ENCODE measurements around the gene MALSU1.

MALSU1 gene

GRCh38 chr7:23335136-23335535, 36.0 kb downstream of the MALSU1 start:
- H3K4me3 ChIP-seq (ENCODE audit: insufficient read depth, low read depth, low read length) = no peak overlapping the region
- no peaks in the 10 kb centered on the region for H3K27me3 ChIP-seq (ENCODE audit: control insufficient read depth, insufficient read depth, low read length, poor library complexity, severe bottlenecking)
- peaks cover 49% of the 10 kb centered on the region for H3K36me3 ChIP-seq (ENCODE audit: control insufficient read depth, insufficient read depth, low read length)
- H3K9me3 ChIP-seq (ENCODE audit: control insufficient read depth, low read length) = no peaks in the 10 kb centered on the region
- no peaks in the 10 kb centered on the region for H3K4me1 ChIP-seq (ENCODE audit: control insufficient read depth, insufficient read depth, low read length)
- H3K27ac ChIP-seq (ENCODE audit: insufficient read depth, low read depth, low read length, poor library complexity, severe bottlenecking) = no peak overlapping the region
- 94 to 95% methylated on average over 2 of the region's 2 CpGs for WGBS, 2 experiments

- Histone ChIP-seq H3K36me3 (ENCODE audit: control insufficient read depth, insufficient read depth, low read length) (peaks cover 49% of the 10 kb centered on the region), H3K27me3 (ENCODE audit: control insufficient read depth, insufficient read depth, low read length, poor library complexity, severe bottlenecking) (no peaks in the 10 kb centered on the region), H3K4me1 (ENCODE audit: control insufficient read depth, insufficient read depth, low read length) (no peaks in the 10 kb centered on the region), H3K27ac (ENCODE audit: insufficient read depth, low read depth, low read length, poor library complexity, severe bottlenecking) (no peak overlapping the region), H3K4me3 (ENCODE audit: insufficient read depth, low read depth, low read length) (no peak overlapping the region), H3K9me3 (ENCODE audit: control insufficient read depth, low read length) (no peaks in the 10 kb centered on the region)
- WGBS, 2 experiments = 97% methylated on average over 6 of the region's 6 CpGs
These were observed 36.5 kb downstream of the MALSU1 start for GRCh38 chr7:23335621-23336020.

- Histone ChIP-seq H3K36me3 (ENCODE audit: control insufficient read depth, insufficient read depth, low read length) (peaks cover 49% of the 10 kb centered on the region), H3K4me1 (ENCODE audit: control insufficient read depth, insufficient read depth, low read length) (no peaks in the 10 kb centered on the region), H3K27ac (ENCODE audit: insufficient read depth, low read depth, low read length, poor library complexity, severe bottlenecking) (no peak overlapping the region), H3K27me3 (ENCODE audit: control insufficient read depth, insufficient read depth, low read length, poor library complexity, severe bottlenecking) (no peaks in the 10 kb centered on the region), H3K9me3 (ENCODE audit: control insufficient read depth, low read length) (no peaks in the 10 kb centered on the region), H3K4me3 (ENCODE audit: insufficient read depth, low read depth, low read length) (no peak overlapping the region)
- 93 to 98% methylated on average over 3 of the region's 3 CpGs for WGBS, 2 experiments
These were observed 36.9 kb downstream of the MALSU1 start for GRCh38 chr7:23336086-23336485.

- Histone ChIP-seq H3K36me3 (ENCODE audit: control insufficient read depth, insufficient read depth, low read length) (peaks cover 48% of the 10 kb centered on the region), H3K4me3 (ENCODE audit: insufficient read depth, low read depth, low read length) (no peak overlapping the region), H3K27ac (ENCODE audit: insufficient read depth, low read depth, low read length, poor library complexity, severe bottlenecking) (no peak overlapping the region), H3K4me1 (ENCODE audit: control insufficient read depth, insufficient read depth, low read length) (no peaks in the 10 kb centered on the region), H3K9me3 (ENCODE audit: control insufficient read depth, low read length) (no peaks in the 10 kb centered on the region), H3K27me3 (ENCODE audit: control insufficient read depth, insufficient read depth, low read length, poor library complexity, severe bottlenecking) (no peaks in the 10 kb centered on the region)
- WGBS, 2 experiments = 94 to 96% methylated on average over 6 of the region's 6 CpGs
These were observed 37.7 kb downstream of the MALSU1 start for GRCh38 chr7:23336799-23337283.

- no peak overlapping the region for H3K4me3 ChIP-seq (ENCODE audit: insufficient read depth, low read depth, low read length)
- no peaks in the 10 kb centered on the region for H3K4me1 ChIP-seq (ENCODE audit: control insufficient read depth, insufficient read depth, low read length)
- no peaks in the 10 kb centered on the region for H3K9me3 ChIP-seq (ENCODE audit: control insufficient read depth, low read length)
These were observed 38.2 kb downstream of the MALSU1 start for GRCh38 chr7:23337374-23337773.

GRCh38 chr7:23338439-23338838, 39.3 kb downstream of the MALSU1 start:
- no peak overlapping the region for H3K4me3 ChIP-seq (ENCODE audit: insufficient read depth, low read depth, low read length)
- WGBS, 2 experiments = 87 to 93% methylated on average over 1 to 2 of the region's 2 CpGs
- peaks cover 51% of the 10 kb centered on the region for H3K36me3 ChIP-seq (ENCODE audit: control insufficient read depth, insufficient read depth, low read length)

More at GRCh38 chr7:23337374-23337773, 38.2 kb downstream of the MALSU1 start:
- H3K27me3 ChIP-seq (ENCODE audit: control insufficient read depth, insufficient read depth, low read length, poor library complexity, severe bottlenecking) = no peaks in the 10 kb centered on the region
- H3K36me3 ChIP-seq (ENCODE audit: control insufficient read depth, insufficient read depth, low read length) = peaks cover 48% of the 10 kb centered on the region
- H3K27ac ChIP-seq (ENCODE audit: insufficient read depth, low read depth, low read length, poor library complexity, severe bottlenecking) = no peak overlapping the region

GRCh38 chr7:23338863-23339262, 39.7 kb downstream of the MALSU1 start:
- Histone ChIP-seq H3K27ac (ENCODE audit: insufficient read depth, low read depth, low read length, poor library complexity, severe bottlenecking) (no peak overlapping the region), H3K4me1 (ENCODE audit: control insufficient read depth, insufficient read depth, low read length) (no peaks in the 10 kb centered on the region), H3K4me3 (ENCODE audit: insufficient read depth, low read depth, low read length) (no peak overlapping the region), H3K27me3 (ENCODE audit: control insufficient read depth, insufficient read depth, low read length, poor library complexity, severe bottlenecking) (no peaks in the 10 kb centered on the region), H3K36me3 (ENCODE audit: control insufficient read depth, insufficient read depth, low read length) (peaks cover 51% of the 10 kb centered on the region), H3K9me3 (ENCODE audit: control insufficient read depth, low read length) (no peaks in the 10 kb centered on the region)
- 93 to 95% methylated on average over 2 of the region's 2 CpGs for WGBS, 2 experiments

More at GRCh38 chr7:23338439-23338838, 39.3 kb downstream of the MALSU1 start:
- Histone ChIP-seq H3K4me1 (ENCODE audit: control insufficient read depth, insufficient read depth, low read length) (no peaks in the 10 kb centered on the region), H3K9me3 (ENCODE audit: control insufficient read depth, low read length) (no peaks in the 10 kb centered on the region), H3K27ac (ENCODE audit: insufficient read depth, low read depth, low read length, poor library complexity, severe bottlenecking) (no peak overlapping the region), H3K27me3 (ENCODE audit: control insufficient read depth, insufficient read depth, low read length, poor library complexity, severe bottlenecking) (no peaks in the 10 kb centered on the region)

- Histone ChIP-seq H3K4me1 (ENCODE audit: control insufficient read depth, insufficient read depth, low read length) (no peaks in the 10 kb centered on the region), H3K36me3 (ENCODE audit: control insufficient read depth, insufficient read depth, low read length) (peaks cover 65% of the 10 kb centered on the region), H3K27ac (ENCODE audit: insufficient read depth, low read depth, low read length, poor library complexity, severe bottlenecking) (no peak overlapping the region)
These were observed 42.9 kb downstream of the MALSU1 start for GRCh38 chr7:23341846-23342598.

GRCh38 chr7:23343102-23343501, 44.0 kb downstream of the MALSU1 start:
- no peaks in the 10 kb centered on the region for H3K4me1 ChIP-seq (ENCODE audit: control insufficient read depth, insufficient read depth, low read length)
- H3K27ac ChIP-seq (ENCODE audit: insufficient read depth, low read depth, low read length, poor library complexity, severe bottlenecking) = no peak overlapping the region
- H3K9me3 ChIP-seq (ENCODE audit: control insufficient read depth, low read length) = no peaks in the 10 kb centered on the region
- peaks cover 57% of the 10 kb centered on the region for H3K36me3 ChIP-seq (ENCODE audit: control insufficient read depth, insufficient read depth, low read length)
- H3K4me3 ChIP-seq (ENCODE audit: insufficient read depth, low read depth, low read length) = no peak overlapping the region
- no peaks in the 10 kb centered on the region for H3K27me3 ChIP-seq (ENCODE audit: control insufficient read depth, insufficient read depth, low read length, poor library complexity, severe bottlenecking)

More at GRCh38 chr7:23341846-23342598, 42.9 kb downstream of the MALSU1 start:
- no peak overlapping the region for H3K4me3 ChIP-seq (ENCODE audit: insufficient read depth, low read depth, low read length)
- 97% methylated on average over 7 of the region's 7 CpGs for WGBS, 2 experiments
- no peaks in the 10 kb centered on the region for H3K9me3 ChIP-seq (ENCODE audit: control insufficient read depth, low read length)
- H3K27me3 ChIP-seq (ENCODE audit: control insufficient read depth, insufficient read depth, low read length, poor library complexity, severe bottlenecking) = no peaks in the 10 kb centered on the region

GRCh38 chr7:23343806-23344475, 44.8 kb downstream of the MALSU1 start:
- no peaks in the 10 kb centered on the region for H3K27me3 ChIP-seq (ENCODE audit: control insufficient read depth, insufficient read depth, low read length, poor library complexity, severe bottlenecking)
- 90 to 99% methylated on average over 8 to 9 of the region's 9 CpGs for WGBS, 2 experiments
- H3K9me3 ChIP-seq (ENCODE audit: control insufficient read depth, low read length) = no peaks in the 10 kb centered on the region
- no peak overlapping the region for H3K4me3 ChIP-seq (ENCODE audit: insufficient read depth, low read depth, low read length)
- H3K4me1 ChIP-seq (ENCODE audit: control insufficient read depth, insufficient read depth, low read length) = no peaks in the 10 kb centered on the region
- H3K36me3 ChIP-seq (ENCODE audit: control insufficient read depth, insufficient read depth, low read length) = peaks cover 48% of the 10 kb centered on the region
- H3K27ac ChIP-seq (ENCODE audit: insufficient read depth, low read depth, low read length, poor library complexity, severe bottlenecking) = no peak overlapping the region

All from ectodermal cell (in vitro differentiated cells).